HepG2 (cell line): ENCODE results near the gene EPS8L3. TPM values are rescaled to one million over a fixed set of nuclear protein-coding genes. Genes with fewer than 3 reads are reported as not detected.
"Not testable (repeated sequence)": the region's sequence is repeated elsewhere in the genome, so short reads cannot be mapped to it uniquely, and the experiment has no call there.

Source experiments
- ATAC-seq: fragments of 200-7000 bp; cut with Tn5 transposase; 3 replicates; pipeline ENCODE4 v1.9.1; 2020; ENCODE audit warnings: mild to moderate bottlenecking, moderate library complexity
- BruUV-seq: library from RNA; stranded (reverse); fragments of 400-500 nt; replicated peaks from 2 replicates; lab custom pipeline; 2021; lab: Mats Ljungman, UMichigan
- CTCF ChIA-PET: fragments of 300-600 bp; formaldehyde crosslinking; extraction: SDS; loops from one replicate; lab custom pipeline; 2021; ENCODE audit warnings: low total read pairs, inconsistent platforms, low intra/inter-chr PET ratio; lab: Yijun Ruan, JAX
- POLR2A ChIA-PET: fragments of 350-600 bp; sonication (Branson Sonifier 250); formaldehyde crosslinking; loops from one replicate; lab custom pipeline; 2020; ENCODE audit warnings: antibody characterized with exemption, inconsistent platforms; lab: Yijun Ruan, JAX
- DNase-seq: peaks from one replicate; pipeline ENCODE4 v3.0.0-alpha.2; 2015; ENCODE audit warnings: low spot score
- FAIRE-seq: peaks from 3 replicates; lab custom pipeline; 2011; peaks lifted over from hg19 to GRCh38; lab: Jason Lieb, UNC
- H2AFZ ChIP-seq: one replicate; pipeline ENCODE4 v1.6.1; 2011; ENCODE audit warnings: low read length, inconsistent platforms
- H3K27ac ChIP-seq: fragments of 300-600 bp; 3 replicates; pipeline ENCODE4 v1.8.0; 2011; ENCODE audit warnings: mixed run types, mild to moderate bottlenecking, mixed read lengths, low read length, inconsistent platforms; ENCODE audit not compliant: insufficient read depth; ENCODE audit errors: extremely low read length
- H3K27me3 ChIP-seq, 2 experiments: fragments of 200-600 bp in 1 of 2; 2 replicates in 1 of 2; 3 replicates in 1 of 2; pipeline versions ENCODE4 v1.6.0 to v1.8.0; 2011; ENCODE audit warnings: low read length in 2 of 2, mild to moderate bottlenecking in 2 of 2, moderate library complexity in 2 of 2, inconsistent platforms in 1 of 2; ENCODE audit not compliant: insufficient read depth in 2 of 2, control insufficient read depth in 1 of 2
- H3K36me3 ChIP-seq, 2 experiments: fragments of 200-600 bp in 1 of 2; replicated peaks in 1 of 2; 2 replicates in 1 of 2; 3 replicates in 1 of 2; pipeline versions ENCODE4 v1.5.1 to v1.8.0; 2011; ENCODE audit warnings: low read length in 2 of 2, inconsistent platforms in 1 of 2; ENCODE audit not compliant: insufficient read depth in 2 of 2, control insufficient read depth in 1 of 2
- H3K4me1 ChIP-seq: 2 replicates; pipeline ENCODE4 v1.5.1; 2012; ENCODE audit warnings: low read length, inconsistent platforms; ENCODE audit not compliant: insufficient read depth
- H3K4me2 ChIP-seq: 2 replicates; pipeline ENCODE4 v1.6.0; 2011; ENCODE audit warnings: low read depth, low read length, inconsistent platforms
- H3K4me3 ChIP-seq, 3 experiments: fragments of 200-600 bp in 1 of 3; sonication (generic), shearing (Covaris generic) in 1 of 3; replicated peaks in 1 of 3; 2 replicates each; pipeline ENCODE4 v1.5.1; 2011 to 2016; ENCODE audit warnings: low read length in 3 of 3, inconsistent platforms in 2 of 3, low read depth in 2 of 3, mild to moderate bottlenecking in 2 of 3, control low read depth in 1 of 3, mixed read lengths in 1 of 3; ENCODE audit not compliant: insufficient read depth in 1 of 3
- H3K79me2 ChIP-seq: one replicate; pipeline ENCODE4 v1.6.1; 2011; ENCODE audit warnings: low read length, inconsistent platforms; ENCODE audit not compliant: insufficient read depth
- H3K9ac ChIP-seq: 2 replicates; pipeline ENCODE4 v1.6.0; 2011; ENCODE audit warnings: mild to moderate bottlenecking, low read depth, low read length, inconsistent platforms; ENCODE audit not compliant: insufficient read depth
- H3K9me3 ChIP-seq: 2 replicates; pipeline ENCODE4 v1.5.1; 2012; ENCODE audit warnings: mild to moderate bottlenecking, low read length
- H4K20me1 ChIP-seq: 2 replicates; pipeline ENCODE4 v1.6.0; 2011; ENCODE audit warnings: inconsistent platforms, mild to moderate bottlenecking, low read length, moderate library complexity; ENCODE audit not compliant: insufficient read depth
- PAXIP1 ChIP-seq: sonication (generic); formaldehyde crosslinking; conservative IDR thresholded peaks from 2 replicates; pipeline ENCODE4 v1.4.0; 2020; ENCODE audit warnings: mild to moderate bottlenecking, missing genetic modification reagents, moderate library complexity
- WGBS: methylation state at CpG from one replicate; pipeline ENCODE4 v1.1.6; 2017; ENCODE audit warnings: low lambda C conversion rate; 5-methylcytosine and 5-hydroxymethylcytosine counted together
- in situ Hi-C: cut with HindIII; loops from 2 replicates; pipeline ENCODE4 v1.10.0; 2017; ENCODE audit warnings: low pct_unique_long_range_greater_than_20kb; ENCODE audit not compliant: extremely low pct_ligation_motif_present
- intact Hi-C: fragments of 100-400 bp; cut with micrococcal nuclease; formaldehyde crosslinking; loops from one replicate; pipeline ENCODE4 v1.10.0; 2022; ENCODE audit not compliant: unreplicated experiment
- polyA plus RNA-seq, 8 experiments: library from polyadenylated mRNA; depleted of rRNA in 3 of 8; stranded (reverse) in 7 of 8; unstranded in 1 of 8; fragments of >200 nt; fragmentation: Illumina TruSeq in 4 of 8; extraction: Trizol in 4 of 8; gene quantifications; 2 replicates each; pipeline versions ENCODE4 v1.2.1 to v1.2.3, GENCODE V29; 2011 to 2016; ENCODE audit warnings: low read depth in 4 of 8, missing spikeins in 1 of 8, mixed read lengths in 1 of 8; ENCODE audit not compliant: insufficient read depth in 1 of 8
- total RNA-seq, 5 experiments: library from RNA; depleted of rRNA; stranded (reverse); fragments of >200 nt; fragmentation: Illumina TruSeq; extraction: Trizol; gene quantifications; 2 replicates each; pipeline ENCODE4 v1.2.3, GENCODE V29; 2016; ENCODE audit warnings: low read depth in 1 of 5

EPS8L3 gene
- total and polyA plus RNA-seq, 2 of the 13 experiments (the other 11 are each of a cell fraction or from before 2014, with no cell fraction given), result 18.2 to 106 TPM

- TF ChIP-seq PAXIP1 (CRISPR knock-in tag), result no peak
These were observed 14.5 kb downstream of the EPS8L3 start (continued) for GRCh38 chr1:109749221-109749620.

GRCh38 chr1:109748311-109748710, 15.4 kb downstream of the EPS8L3 start:
- H3K9me3 ChIP-seq, FAIRE-seq, H2AFZ ChIP-seq, intact Hi-C loops, ATAC-seq, H4K20me1 ChIP-seq, H3K4me2 ChIP-seq, BruUV-seq, in situ Hi-C loops, H3K36me3 ChIP-seq, H3K4me1 ChIP-seq, H3K4me3 ChIP-seq, H3K27me3 ChIP-seq, H3K9ac ChIP-seq, DNase-seq, CTCF ChIA-PET, H3K27ac ChIP-seq, H3K79me2 ChIP-seq: not testable (repeated sequence)
- POLR2A ChIA-PET, result interaction anchor here (1.1 kb wide), 1 partner anchor 15 kb away, joined by 3 read pairs; the partner anchor contains the start of gene EPS8L3
- 89% methylated on average over 7 of the region's 10 CpGs for WGBS
